IPS-18c (cell line): Measurements from ENCODE around the gene TFIP11.

ENCODE experiments used
- H3K4me3 ChIP-seq: 2 replicates; pipeline ENCODE4 v1.7.0; 2013; ENCODE audit warnings: low read depth, mild to moderate bottlenecking, low read length, moderate library complexity; ENCODE audit not compliant: insufficient read depth
- H3K9me3 ChIP-seq: one replicate; pipeline ENCODE4 v1.6.1; 2013; ENCODE audit warnings: mild to moderate bottlenecking, low read length, moderate library complexity; ENCODE audit not compliant: control insufficient read depth, insufficient read depth

TFIP11 gene

DNA sequence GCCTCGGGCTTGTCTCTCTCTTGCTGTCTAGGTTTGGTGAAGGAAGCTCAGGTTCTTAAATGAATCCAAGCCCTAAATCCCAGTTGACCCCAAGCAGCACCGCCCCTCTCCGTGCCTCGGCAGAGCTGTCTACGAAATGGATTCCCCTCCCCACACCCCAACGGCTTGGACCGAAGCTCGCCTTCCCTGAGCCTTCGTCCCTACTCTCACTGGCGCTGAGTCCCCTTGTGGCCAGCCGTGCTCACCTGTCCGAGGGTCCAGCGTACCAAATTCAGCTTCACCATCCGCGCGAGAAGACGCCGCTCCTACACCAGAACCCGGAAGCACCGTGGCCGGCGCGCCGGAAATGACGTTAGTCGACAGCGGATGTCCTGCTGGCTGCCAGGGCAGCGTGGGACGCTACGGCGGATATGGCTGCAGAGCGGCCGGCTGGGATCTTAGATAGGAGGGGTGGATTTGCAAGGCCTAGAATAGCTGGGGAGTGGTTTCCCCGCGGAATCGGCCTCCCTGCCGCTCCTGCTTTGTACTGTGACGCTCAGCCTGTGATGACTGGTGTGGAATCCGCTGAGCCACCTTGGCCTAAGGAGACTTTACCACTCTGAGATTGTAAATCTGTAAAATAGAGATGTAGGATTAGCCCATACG, at the start of gene TFIP11:
TSS of gene TFIP11 (minus strand) at position 325 of the 645 bp plus-strand sequence. CDS start 2,201 bp downstream, outside the sequence.
- H3K9me3 ChIP-seq = no peaks in the 10 kb centered on the region
- H3K4me3 ChIP-seq = peak within 1 kb of the TSS; percentile 96

DNA sequence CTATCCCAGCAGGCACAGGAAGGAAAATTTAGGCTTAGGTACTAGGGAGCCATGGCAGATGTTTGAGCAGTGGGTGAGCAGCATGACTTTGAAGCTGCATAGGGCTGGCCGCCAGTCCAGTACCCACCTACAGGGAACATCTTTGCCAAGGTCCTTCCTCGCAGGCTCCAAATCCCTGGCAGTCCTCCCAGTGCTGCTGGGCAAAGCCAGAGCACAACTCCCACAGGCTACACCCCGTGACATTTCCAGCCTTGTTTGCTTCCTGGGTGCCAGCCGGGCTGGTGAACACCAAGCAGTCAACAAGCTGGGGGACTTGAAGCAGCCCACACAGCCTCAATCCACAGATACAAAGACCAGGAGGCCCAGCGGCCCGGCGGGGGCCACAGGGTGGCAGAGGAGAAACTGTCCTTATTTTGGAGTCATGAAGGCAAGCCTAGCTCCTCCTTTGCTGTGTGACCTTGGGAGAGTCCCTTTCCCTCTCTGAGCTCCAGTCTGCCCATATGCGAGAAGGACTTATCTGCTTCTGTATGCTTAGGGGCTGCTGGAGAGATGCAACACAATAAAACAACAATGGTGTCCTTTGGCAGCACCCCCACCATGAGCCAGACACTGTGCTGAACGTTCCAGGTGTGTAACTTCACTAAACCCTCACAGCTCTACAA, 49.6 kb upstream of the TFIP11 start:
- no peak overlapping the region for H3K4me3 ChIP-seq
- no peaks in the 10 kb centered on the region for H3K9me3 ChIP-seq

DNA sequence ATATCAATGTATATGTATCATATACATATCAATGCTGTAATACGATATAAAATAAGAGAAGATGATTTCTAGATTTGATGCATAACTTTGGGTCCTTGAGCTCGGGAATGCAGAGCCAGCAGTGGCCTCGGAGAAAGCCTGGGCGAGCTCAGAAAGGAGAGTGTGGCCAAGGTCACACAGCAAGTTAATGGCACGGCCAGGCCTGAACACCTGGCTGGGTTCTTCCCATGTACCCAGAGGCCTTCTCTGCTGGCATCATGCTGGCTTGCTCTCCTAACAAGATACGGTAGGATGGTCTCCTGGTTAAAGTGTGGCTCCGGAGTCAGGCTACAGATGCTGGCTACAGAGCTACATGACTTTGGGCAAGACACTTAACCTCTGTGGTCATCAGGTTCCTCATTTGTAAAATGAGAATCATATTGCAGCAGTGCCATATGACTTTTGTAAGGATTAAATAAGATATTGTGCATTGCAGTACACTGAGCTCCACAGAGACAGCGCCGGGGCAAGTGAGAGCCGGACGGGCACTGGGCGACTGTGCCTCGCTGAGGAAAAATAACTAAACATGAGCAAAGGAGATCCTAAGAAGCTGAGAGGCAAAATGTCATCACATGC, 47.8 kb upstream of the TFIP11 start:
- Histone ChIP-seq H3K9me3 (no peaks in the 10 kb centered on the region), H3K4me3 (no peak overlapping the region)

DNA sequence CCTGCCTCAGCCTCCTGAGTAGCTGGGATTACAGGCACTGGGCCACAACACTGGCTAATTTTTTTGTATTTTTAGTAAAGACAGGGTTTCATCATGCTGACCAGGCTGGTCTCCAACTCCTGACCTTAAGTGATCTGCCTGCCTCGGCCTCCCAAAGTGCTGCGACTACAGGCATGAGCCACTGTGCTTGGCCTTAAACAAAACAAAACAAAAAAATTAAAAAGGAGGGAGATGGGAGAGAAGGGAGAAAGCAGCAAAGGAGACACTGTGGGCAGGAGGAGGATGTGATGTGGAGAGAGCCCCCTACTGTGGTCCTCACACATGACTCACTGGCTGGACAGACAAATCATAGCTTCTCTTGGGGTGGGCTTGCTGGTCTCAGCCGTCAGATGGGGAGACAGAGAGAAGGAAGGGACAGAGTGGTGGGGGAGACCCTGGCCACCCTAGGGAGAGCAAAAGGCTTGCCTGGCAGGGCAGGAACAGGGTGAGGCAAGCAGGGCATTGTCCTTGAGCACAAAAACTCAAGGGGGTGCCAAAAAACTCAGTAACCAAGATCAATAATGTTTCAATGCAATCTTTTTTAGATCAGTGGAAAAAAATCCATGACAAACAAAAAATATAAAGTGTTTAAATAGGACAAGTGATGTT, 46.1 kb upstream of the TFIP11 start:
- no peaks in the 10 kb centered on the region for H3K9me3 ChIP-seq
- H3K4me3 ChIP-seq = no peak overlapping the region

DNA sequence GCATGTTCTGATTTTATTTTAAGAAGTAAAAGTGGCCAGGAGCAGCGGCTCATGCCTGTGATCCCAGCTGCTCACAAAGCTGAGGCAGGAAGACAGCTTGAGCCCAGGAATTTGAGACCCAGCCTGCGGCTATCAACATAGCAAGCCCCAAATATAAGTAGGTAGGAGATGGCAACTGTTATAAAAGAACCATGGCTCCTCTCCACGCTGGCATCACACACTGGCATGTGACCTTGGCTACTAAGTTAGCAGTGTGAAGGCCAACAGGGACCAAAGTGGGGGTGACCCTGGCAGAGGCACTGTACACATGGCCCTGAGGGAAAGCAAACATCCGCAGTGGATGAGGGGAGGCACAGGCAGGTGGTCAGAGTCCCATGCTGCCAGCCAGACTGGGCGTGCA, 44.6 kb upstream of the TFIP11 start:
- Histone ChIP-seq H3K9me3 (no peaks in the 10 kb centered on the region), H3K4me3 (no peak overlapping the region)

DNA sequence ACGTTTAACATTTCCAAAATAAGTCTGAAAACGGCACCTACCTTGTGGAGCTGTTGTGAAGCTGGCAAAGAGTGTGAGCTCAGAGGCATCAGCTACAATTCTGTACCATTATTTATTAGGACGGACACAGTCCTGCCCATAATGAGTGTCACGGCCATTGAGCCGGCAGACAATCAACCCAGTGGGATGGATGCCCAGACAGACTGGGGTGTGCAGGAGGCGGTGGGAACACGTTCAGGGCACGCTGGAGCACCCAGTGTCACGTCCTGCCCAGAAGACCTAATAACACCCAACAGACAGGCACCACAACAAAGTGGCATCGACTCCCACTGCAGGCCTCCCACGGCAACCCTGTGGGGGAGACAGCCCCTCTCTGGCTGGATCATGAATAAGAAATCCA, 43.2 kb upstream of the TFIP11 start:
- H3K9me3 ChIP-seq = no peaks in the 10 kb centered on the region
- 0 out of 2 replicates have a peak overlapping the region, but pooled peaks have one; percentile 11 for H3K4me3 ChIP-seq

DNA sequence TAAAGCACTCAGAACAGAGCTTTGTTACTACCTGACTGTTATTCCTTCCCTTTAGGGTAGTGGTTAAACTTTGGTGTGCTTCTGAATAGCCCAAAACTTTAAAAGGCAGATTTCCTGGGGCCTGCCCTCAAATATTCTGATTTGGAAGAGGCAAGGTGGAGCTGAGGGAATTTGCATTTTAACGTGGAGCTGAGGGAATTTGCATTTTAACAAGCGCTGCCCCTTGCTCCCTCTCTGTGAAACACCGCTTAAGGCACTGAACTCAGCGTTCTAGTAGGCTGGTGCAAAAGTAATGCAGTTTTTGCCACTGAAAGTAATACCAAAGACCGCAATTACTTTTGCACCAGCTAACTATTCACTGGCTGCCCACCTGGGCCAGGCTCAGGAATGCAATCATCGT, 42.7 kb upstream of the TFIP11 start:
- no peak overlapping the region for H3K4me3 ChIP-seq
- no peaks in the 10 kb centered on the region for H3K9me3 ChIP-seq

DNA sequence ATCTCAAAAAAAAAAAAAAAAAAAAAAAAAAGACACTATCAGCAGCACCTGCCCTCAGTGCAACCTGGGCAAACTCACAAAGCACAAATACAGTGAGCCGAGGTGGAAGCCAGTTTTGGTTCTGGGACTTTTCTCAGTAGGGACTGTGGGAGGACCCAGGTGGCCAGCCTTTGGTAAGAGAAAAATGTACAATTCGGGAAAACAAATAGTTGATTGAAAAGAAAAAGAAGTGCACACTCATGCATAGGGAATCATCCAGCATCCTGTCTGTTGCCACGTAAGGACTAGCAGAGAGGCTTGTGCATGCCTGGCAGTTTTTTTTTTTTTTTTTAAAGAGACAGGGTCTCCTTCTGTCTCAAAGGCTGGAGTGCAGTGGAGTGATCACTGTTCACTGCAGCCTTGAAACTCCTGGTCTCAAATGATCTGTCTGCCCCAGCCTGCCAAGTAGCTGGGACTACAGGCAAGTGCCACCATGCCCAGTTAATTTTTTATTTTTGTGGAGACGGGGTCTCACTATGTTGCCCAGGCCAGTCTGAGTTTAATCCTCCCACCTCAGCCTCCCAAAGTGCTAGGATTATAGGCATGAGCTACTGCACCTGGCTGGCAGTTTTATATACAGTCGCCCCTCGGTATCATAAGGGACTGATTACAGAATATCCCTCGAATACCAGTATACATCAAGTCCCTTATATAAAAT, 40.9 kb upstream of the TFIP11 start:
- no peaks in the 10 kb centered on the region for H3K9me3 ChIP-seq
- no peak overlapping the region for H3K4me3 ChIP-seq

DNA sequence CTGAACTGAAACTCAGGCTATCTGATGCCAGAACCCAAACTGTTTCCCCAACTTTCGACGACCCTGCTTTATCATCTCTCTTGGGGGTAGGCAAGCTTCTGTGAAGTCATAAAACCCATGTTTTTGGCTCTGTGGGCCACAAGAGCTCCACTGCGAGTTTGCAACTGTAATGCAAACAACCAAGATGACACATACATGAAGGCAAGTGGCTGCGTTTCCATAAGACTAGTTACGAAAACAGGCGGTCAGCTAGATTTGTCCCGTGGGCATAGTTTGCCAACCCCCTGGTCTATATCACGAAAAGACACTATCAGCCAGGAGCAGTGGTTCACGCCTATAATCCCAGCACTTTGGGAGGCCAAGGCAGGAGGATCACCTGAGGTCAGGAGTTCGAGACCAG, 40.2 kb upstream of the TFIP11 start:
- no peak overlapping the region for H3K4me3 ChIP-seq
- no peaks in the 10 kb centered on the region for H3K9me3 ChIP-seq

DNA sequence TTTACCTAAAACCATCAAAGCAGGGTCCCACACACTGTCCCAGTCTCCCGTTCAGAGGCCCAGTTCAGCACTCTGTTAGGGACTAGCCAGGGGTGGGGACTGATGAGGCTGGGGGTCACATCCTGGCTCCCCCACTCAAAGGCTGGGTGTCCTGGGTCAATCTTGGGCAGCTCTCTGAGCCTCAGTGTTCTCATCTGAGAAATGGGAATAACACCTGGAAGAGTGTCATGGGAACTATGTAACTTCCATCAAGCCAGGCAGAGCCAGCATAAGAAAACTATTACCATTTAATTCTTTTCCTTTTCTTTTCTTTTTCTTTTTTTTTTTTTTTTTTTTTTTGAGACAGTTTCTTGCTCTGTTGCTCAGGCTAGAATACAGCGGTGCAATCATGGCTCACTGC, 39.3 kb upstream of the TFIP11 start:
- Histone ChIP-seq H3K4me3 (no peak overlapping the region), H3K9me3 (no peaks in the 10 kb centered on the region)

DNA sequence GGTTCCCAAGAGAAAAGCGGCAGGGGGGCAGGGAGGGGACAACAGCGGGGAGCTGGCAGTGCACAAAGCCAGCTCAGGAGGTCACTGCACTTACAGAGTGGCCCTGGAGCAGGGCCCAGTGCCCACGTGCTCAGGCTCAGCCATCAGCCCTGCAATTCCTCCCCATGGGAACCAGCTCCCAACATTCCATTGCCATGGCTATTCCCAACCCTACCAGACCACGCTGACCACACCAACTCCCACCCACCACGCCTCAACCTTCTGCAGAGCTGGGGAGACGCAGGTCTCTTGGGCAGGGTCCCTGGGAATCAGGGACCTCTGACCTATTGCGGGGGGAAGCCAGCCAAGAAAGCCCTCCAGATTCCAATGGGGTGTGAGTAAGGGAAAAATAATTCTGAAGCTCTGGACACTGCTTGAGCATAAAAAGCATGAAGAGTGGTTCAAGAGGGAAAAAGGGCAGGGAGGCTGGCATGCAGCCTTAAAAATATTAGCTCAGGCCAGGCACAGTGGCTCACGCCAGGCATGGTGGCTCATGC, 38.3 kb upstream of the TFIP11 start:
- H3K9me3 ChIP-seq = no peaks in the 10 kb centered on the region
- no peak overlapping the region; the same call in 1 of the 2 replicates for H3K4me3 ChIP-seq

DNA sequence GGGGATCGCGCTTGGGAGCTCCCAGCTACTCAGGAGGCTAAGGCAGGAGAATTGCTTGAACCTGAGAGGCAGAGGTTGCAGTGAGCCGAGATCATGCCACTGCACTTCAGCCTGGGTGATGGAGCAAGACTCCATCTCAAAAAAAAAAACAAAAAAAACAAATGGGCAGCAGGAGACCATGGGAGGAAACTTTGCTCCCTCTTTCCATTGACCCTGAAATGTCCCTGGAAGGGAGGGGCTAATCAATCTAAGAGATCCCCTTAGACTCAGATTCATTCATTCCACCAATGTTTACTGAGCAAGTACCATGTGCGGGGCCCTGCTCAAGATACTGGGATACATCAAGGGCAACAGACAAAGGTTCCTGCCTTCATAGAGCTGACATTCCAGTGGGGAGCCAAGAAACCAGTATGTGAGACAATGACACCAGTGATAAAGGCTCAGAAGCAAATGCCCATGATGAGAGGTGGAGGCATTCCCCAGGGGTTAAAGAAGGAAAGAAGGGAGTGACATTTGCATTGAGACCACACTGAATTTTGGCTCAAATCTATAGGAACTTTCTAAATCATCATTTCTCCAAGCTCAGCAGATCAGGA, 37.7 kb upstream of the TFIP11 start:
- H3K9me3 ChIP-seq = no peaks in the 10 kb centered on the region
- H3K4me3 ChIP-seq = no peak overlapping the region; the same call in 1 of the 2 replicates

DNA sequence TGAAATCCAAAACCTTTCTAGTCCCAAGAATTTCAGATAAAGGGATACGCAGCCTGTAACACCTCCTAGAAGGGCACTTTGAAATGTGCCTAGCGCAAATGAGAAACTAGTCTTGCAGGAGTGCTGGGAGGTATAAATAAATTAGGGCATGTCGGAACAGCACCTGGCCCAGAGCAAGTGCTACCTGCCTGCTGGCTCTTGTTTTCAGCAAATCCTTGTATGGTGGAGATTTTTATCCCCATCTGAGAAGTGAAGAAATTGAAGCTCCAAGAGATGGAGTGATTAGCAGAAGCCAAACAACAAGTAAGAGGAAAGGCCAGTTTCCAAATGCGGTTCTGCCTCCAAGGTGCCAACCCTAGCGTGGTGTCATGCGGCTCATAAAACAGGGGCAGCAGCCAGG, 36.7 kb upstream of the TFIP11 start:
- H3K9me3 ChIP-seq = no peaks in the 10 kb centered on the region
- no peak overlapping the region for H3K4me3 ChIP-seq

DNA sequence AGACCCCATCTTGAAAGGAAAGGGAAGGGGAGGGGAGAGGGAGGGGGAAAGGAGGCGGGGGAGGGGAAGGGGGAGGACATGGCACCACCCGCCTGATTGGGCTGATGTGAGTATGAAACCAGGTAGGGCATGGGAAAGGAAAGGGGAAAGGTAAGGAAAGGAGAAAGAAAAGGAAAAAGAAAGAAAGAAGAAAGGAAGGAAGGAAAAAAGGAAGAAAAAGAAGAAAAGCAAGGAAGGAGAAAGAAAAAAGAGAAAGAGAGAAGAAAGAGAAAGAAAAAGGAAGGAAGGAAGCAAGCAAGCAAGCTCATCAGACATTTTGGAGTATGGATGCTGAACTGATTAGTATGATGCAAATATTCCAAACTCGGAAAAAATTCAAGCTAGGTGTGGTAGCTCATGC, 36.0 kb upstream of the TFIP11 start:
- Histone ChIP-seq H3K9me3 (no peaks in the 10 kb centered on the region), H3K4me3 (no peak overlapping the region)

DNA sequence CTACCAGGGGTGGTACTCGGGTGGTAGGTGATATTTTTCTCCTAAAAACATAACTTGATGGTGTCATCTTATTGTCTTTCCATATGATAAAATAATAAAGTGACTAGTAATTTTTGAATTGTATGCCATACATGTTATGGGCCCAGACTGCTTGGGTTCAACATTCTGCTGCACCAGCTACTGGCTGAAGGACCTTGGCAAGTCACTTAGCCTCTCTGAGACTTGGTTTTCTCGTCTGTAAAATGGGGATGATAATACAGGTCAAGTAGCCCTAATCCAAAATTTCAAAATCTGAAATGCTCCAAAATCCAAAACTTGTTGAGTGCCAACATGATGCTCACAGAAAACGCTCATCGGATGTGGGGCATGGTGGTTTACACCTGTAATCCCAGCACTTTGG, 35.6 kb upstream of the TFIP11 start:
- no peaks in the 10 kb centered on the region for H3K9me3 ChIP-seq
- H3K4me3 ChIP-seq = no peak overlapping the region

DNA sequence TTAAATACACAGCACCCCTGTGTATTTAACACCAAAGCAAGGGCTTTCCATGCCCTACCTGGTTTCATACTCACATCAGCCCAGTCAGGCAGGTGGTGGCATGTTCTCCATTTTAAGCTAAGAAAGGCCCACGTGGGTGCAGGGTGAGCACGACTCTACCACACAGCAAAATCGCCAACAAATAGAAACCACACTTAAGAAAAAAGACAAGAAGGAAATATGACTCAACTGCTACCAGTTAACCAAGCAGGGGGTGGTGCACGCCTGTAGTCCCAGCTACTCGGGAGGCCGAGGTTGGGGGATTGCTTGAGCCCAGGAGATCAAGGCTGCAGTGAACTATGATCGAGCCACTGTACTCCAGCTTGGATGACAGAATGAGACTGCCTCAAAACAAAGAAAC, 35.2 kb upstream of the TFIP11 start:
- no peaks in the 10 kb centered on the region for H3K9me3 ChIP-seq
- no peak overlapping the region for H3K4me3 ChIP-seq

DNA sequence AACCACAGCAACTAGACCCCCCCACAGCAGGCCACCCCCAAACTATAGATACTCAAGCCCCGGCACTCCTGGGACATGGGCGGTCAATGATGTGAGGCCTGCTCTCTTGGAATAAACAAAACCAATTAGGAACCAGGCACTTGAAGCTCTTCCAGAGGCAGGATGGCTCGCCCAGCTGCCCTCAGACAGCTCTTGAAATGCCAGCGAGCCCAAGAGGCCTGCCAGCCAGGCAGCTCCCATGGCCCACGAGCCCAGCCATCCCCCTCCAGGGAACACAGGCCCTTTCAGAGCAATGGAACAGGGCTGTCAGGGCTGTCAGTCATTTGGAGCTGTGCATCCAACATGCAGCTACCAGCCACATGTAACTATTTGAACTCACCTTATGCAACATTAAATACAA, 34.0 kb upstream of the TFIP11 start:
- Histone ChIP-seq H3K9me3 (no peaks in the 10 kb centered on the region), H3K4me3 (no peak overlapping the region)
